OCI-LY3 (cell line): Measurements from ENCODE around the gene CST7.
A peak's percentile ranks its signal among the peaks of the same experiment; 100 is the strongest.

Experiments used
- H2AFZ ChIP-seq: fragments of 200-600, 300-600 bp; shearing (Covaris generic); 2 replicates; pipeline ENCODE4 v1.6.0; 2014; ENCODE audit warnings: antibody characterized with exemption, low read depth, low read length
- H3K27ac ChIP-seq: fragments of 200-600, 300-600 bp; sonication (generic); 2 replicates; pipeline ENCODE4 v1.5.1; 2014; ENCODE audit warnings: mild to moderate bottlenecking, low read length, moderate library complexity, mixed read lengths
- H3K27me3 ChIP-seq: fragments of 200-600, 300-600 bp; sonication (generic); 2 replicates; pipeline ENCODE4 v1.6.1; 2014; ENCODE audit warnings: low read depth, low read length, mixed read lengths
- H3K36me3 ChIP-seq: fragments of 200-600, 300-600 bp; sonication (generic); replicated peaks from 2 replicates; pipeline ENCODE3; 2014; ENCODE audit warnings: low read depth, low read length, mixed read lengths
- H3K4me1 ChIP-seq: fragments of 300-600, 200-600 bp; sonication (generic); 2 replicates; pipeline ENCODE4 v1.6.1; 2014; ENCODE audit warnings: low read length, mixed read lengths
- H3K4me2 ChIP-seq: fragments of 200-600, 300-600 bp; sonication (generic); 2 replicates; pipeline ENCODE4 v1.6.1; 2014; ENCODE audit warnings: low read length, mixed read lengths
- H3K4me3 ChIP-seq: fragments of 300-600, 200-600 bp; sonication (generic); 2 replicates; pipeline ENCODE4 v1.5.1; 2014; ENCODE audit warnings: antibody characterized with exemption, mild to moderate bottlenecking, low read length, moderate library complexity
- H3K79me2 ChIP-seq: fragments of 300-600, 200-600 bp; shearing (Covaris generic); 2 replicates; pipeline ENCODE4 v1.6.1; 2014; ENCODE audit warnings: mild to moderate bottlenecking, low read length, mixed read lengths
- H3K9ac ChIP-seq: fragments of 300-600, 200-600 bp; shearing (Covaris generic); 2 replicates; pipeline ENCODE4 v1.6.0; 2014; ENCODE audit warnings: mild to moderate bottlenecking, low read length, moderate library complexity
- H3K9me3 ChIP-seq: fragments of 200-600, 300-600 bp; shearing (Covaris generic); 2 replicates; pipeline ENCODE4 v1.6.1; 2014; ENCODE audit warnings: low read length, mixed read lengths; ENCODE audit not compliant: insufficient read depth
- H4K20me1 ChIP-seq: fragments of 200-600, 300-600 bp; sonication (generic); 2 replicates; pipeline ENCODE4 v1.6.1; 2016; ENCODE audit warnings: low read length, mixed read lengths; ENCODE audit not compliant: insufficient read depth
- CTCF ChIP-seq: fragments of 200-600, 300-600 bp; sonication (generic); IDR thresholded peaks from 2 replicates; pipeline ENCODE4 v1.5.1; 2014; ENCODE audit warnings: antibody characterized with exemption, low read length, low read depth
- EZH2phosphoT487 ChIP-seq: fragments of 200-600 bp; shearing (Covaris generic); IDR thresholded peaks from 2 replicates; pipeline ENCODE4 v1.6.1; 2018; ENCODE audit warnings: antibody characterized with exemption, mixed run types, low read depth

CST7 gene

GRCh38 chr20:24952376-24953208 is 3.5 kb downstream of the CST7 start:
- Histone ChIP-seq H3K36me3 (peaks cover 3% of the 10 kb centered on the region), H3K27ac (no peak overlapping the region), H3K9me3 (no peaks in the 10 kb centered on the region), H4K20me1 (no peaks in the 10 kb centered on the region), H3K27me3 (0 out of 2 replicates have a peak, but pooled peaks cover 3% of the 10 kb centered on the region), H3K4me2 (no peak overlapping the region), H3K9ac (no peak overlapping the region), H3K79me2 (no peaks in the 10 kb centered on the region), H2AFZ (no peak overlapping the region), H3K4me3 (no peak overlapping the region), H3K4me1 (peaks cover 16% of the 10 kb centered on the region)
- TF ChIP-seq EZH2phosphoT487 (no peak), CTCF (no peak)

GRCh38 chr20:24953209-24953575 is 4.1 kb downstream of the CST7 start:
- Histone ChIP-seq H3K4me1 (peaks cover 16% of the 10 kb centered on the region), H3K9ac (no peak overlapping the region), H3K4me2 (no peak overlapping the region)

GRCh38 chr20:24953621-24954133 is 4.6 kb downstream of the CST7 start:
- Histone ChIP-seq H3K4me3 (no peak overlapping the region), H4K20me1 (no peaks in the 10 kb centered on the region), H2AFZ (no peak overlapping the region), H3K4me2 (no peak overlapping the region), H3K9ac (no peak overlapping the region), H3K27ac (no peak overlapping the region), H3K36me3 (peaks cover 3% of the 10 kb centered on the region), H3K79me2 (no peaks in the 10 kb centered on the region), H3K9me3 (no peaks in the 10 kb centered on the region), H3K27me3 (no peaks in the 10 kb centered on the region), H3K4me1 (peaks cover 16% of the 10 kb centered on the region)
- no peak for TF ChIP-seq EZH2phosphoT487
- no peak for TF ChIP-seq CTCF

More at GRCh38 chr20:24953209-24953575, 4.1 kb downstream of the CST7 start:
- TF ChIP-seq EZH2phosphoT487 (no peak), CTCF (no peak)
- no peak overlapping the region for H3K27ac ChIP-seq
- no peaks in the 10 kb centered on the region for H4K20me1 ChIP-seq
- H3K36me3 ChIP-seq, result peaks cover 3% of the 10 kb centered on the region
- no peak overlapping the region for H3K4me3 ChIP-seq
- no peak overlapping the region for H2AFZ ChIP-seq
- H3K79me2 ChIP-seq, result no peaks in the 10 kb centered on the region
- H3K27me3 ChIP-seq, result no peaks in the 10 kb centered on the region
- no peaks in the 10 kb centered on the region for H3K9me3 ChIP-seq

- Histone ChIP-seq H3K27ac (no peak overlapping the region), H3K36me3 (peaks cover 3% of the 10 kb centered on the region), H3K9ac (no peak overlapping the region), H4K20me1 (no peaks in the 10 kb centered on the region), H3K79me2 (no peaks in the 10 kb centered on the region), H3K4me1 (peaks cover 16% of the 10 kb centered on the region), H3K27me3 (no peaks in the 10 kb centered on the region), H2AFZ (no peak overlapping the region), H3K4me2 (peak overlapping the region; percentile 18), H3K4me3 (no peak overlapping the region), H3K9me3 (no peaks in the 10 kb centered on the region)
- no peak for TF ChIP-seq EZH2phosphoT487
- TF ChIP-seq CTCF, result no peak
Measured at GRCh38 chr20:24954151-24954550, 5.1 kb downstream of the CST7 start.
